Measurements from ENCODE around the gene NUDT9. TPM values are rescaled to one million over a fixed set of nuclear protein-coding genes. Genes with fewer than 3 reads are reported as not detected.
"Not testable (repeated sequence)": the region's sequence is repeated elsewhere in the genome, so short reads cannot be mapped to it uniquely, and the experiment has no call there.

Gene NUDT9
- total and polyA plus RNA-seq, 11 donors: 17.1 to 56.6 (median 26.4) TPM

DNA sequence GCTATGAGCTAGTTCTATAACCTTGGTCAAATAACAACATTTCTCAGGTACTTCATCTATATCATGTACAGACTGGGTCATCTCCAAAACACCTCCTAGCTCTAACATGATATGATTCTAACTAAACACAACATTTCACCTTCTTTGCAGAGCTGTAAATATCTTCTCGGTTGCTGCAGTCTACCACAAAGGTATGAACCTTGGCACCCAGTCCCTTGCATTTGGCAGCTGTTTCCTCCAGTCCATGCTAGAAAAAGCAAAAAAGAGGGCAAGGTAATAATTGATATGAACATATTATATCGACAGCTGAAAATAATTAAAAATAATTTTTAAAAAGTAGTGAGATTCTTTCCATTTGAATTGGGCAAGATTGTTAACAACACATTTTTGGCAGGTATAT, 40.3 kb upstream of the NUDT9 start:
- Histone ChIP-seq H3K4me1 (peaks cover 0 to 10% (median 0%) of the 10 kb centered on the region in 12 donors), H3K27ac (no peak overlapping the region), H3K4me3 (no peak overlapping the region), H3K9me3 (peaks cover 0 to 22% (median 0%) of the 10 kb centered on the region in 12 donors), H3K27me3 (no peaks in the 10 kb centered on the region), H3K36me3 (peaks cover 0 to 41% (median 25%) of the 10 kb centered on the region in 9 donors)
- DNase-seq: no peak
- TF ChIP-seq POLR2A (IDR thresholded peaks at IDR 0.05): no peak
- TF ChIP-seq, protein P1, sequence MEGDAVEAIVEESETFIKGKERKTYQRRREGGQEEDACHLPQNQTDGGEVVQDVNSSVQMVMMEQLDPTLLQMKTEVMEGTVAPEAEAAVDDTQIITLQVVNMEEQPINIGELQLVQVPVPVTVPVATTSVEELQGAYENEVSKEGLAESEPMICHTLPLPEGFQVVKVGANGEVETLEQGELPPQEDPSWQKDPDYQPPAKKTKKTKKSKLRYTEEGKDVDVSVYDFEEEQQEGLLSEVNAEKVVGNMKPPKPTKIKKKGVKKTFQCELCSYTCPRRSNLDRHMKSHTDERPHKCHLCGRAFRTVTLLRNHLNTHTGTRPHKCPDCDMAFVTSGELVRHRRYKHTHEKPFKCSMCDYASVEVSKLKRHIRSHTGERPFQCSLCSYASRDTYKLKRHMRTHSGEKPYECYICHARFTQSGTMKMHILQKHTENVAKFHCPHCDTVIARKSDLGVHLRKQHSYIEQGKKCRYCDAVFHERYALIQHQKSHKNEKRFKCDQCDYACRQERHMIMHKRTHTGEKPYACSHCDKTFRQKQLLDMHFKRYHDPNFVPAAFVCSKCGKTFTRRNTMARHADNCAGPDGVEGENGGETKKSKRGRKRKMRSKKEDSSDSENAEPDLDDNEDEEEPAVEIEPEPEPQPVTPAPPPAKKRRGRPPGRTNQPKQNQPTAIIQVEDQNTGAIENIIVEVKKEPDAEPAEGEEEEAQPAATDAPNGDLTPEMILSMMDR (IDR thresholded peaks at IDR 0.05): no peak
- 45 to 66% (median 59%) methylated on average over 2 of the region's 2 CpGs for WGBS, 4 donors
- no peak for ATAC-seq
- intact Hi-C loops (cut with DNase I): loop anchor here in 1 of 10 donors (10.0 kb wide), 2 partner anchors 153 to 293 kb away; no protein-coding TSS in a partner anchor

DNA sequence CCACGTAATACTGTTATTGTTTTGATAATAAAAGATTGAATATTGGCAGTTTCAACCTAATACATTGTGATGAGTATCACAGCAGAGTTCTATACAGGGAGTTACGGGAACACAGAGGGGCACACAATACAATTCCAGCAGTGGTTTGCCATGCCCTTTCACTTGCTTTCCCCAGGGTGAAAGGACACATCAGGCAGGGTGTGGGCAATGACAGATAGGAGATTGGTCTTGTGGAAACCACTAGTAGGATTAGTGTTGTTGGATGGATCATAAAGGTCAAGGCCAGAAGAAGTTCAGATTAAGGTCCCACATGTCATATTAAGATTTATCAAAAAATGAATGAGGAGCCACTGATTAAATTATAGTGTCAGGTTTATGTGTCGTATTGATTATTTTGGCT, 39.4 kb upstream of the NUDT9 start:
- Histone ChIP-seq H3K4me1 (peaks cover 0 to 12% (median 0%) of the 10 kb centered on the region in 12 donors), H3K4me3 (no peak overlapping the region), H3K27ac (no peak overlapping the region), H3K36me3 (peaks cover 0 to 39% (median 25%) of the 10 kb centered on the region in 9 donors), H3K27me3 (no peaks in the 10 kb centered on the region), H3K9me3 (peaks cover 0 to 22% (median 0%) of the 10 kb centered on the region in 12 donors)
- intact Hi-C loops (cut with DNase I): loop anchor here in 1 of 10 donors (10.0 kb wide), 2 partner anchors 152 to 292 kb away; no protein-coding TSS in a partner anchor
- TF ChIP-seq POLR2A (IDR thresholded peaks at IDR 0.05): no peak
- TF ChIP-seq, protein P1 (IDR thresholded peaks at IDR 0.05): no peak
- WGBS, 4 donors: 86 to 90% (median 89%) methylated on average over 3 of the region's 3 CpGs
- no peak for ATAC-seq
- DNase-seq: no peak

DNA sequence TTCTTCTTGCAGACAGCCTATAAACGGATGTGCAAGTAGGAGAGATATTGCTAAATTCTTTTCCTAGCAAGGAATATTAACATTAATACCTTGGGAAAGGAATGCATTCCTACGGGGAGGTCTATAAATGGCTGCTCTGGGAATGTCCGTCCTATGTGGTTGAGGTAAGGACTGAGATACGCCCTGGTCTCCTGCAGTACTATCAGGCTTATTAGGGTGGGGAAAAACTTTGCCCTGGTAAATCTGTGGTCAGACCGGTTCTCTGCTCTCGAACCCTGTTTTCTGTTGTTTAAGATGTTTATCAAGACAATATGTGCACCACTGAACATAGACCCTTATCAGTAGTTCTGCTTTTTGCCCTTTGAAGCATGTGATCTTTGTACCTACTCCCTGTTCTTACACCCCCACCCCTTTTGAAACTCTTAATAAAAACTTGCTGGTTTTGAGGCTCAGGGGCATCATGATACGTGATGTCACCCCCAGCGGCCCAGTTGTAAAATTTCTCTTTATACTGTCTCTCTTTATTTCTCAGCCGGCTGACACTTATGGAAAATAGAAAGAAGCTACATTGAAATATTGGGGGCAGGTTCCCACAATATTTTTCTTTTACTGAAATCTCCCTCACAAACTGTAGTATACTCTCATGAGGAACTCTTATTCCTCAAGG, 37.8 kb upstream of the NUDT9 start:
- H3K36me3 ChIP-seq: peaks cover 0 to 32% (median 12%) of the 10 kb centered on the region in 9 donors
- DNase-seq, ATAC-seq, H3K4me3 ChIP-seq, H3K27ac ChIP-seq, H3K27me3 ChIP-seq: not testable (repeated sequence)
- peaks cover 0 to 31% (median 0%) of the 10 kb centered on the region in 12 donors for H3K9me3 ChIP-seq
- WGBS, 4 donors: 91 to 98% (median 92%) methylated on average over 9 of the region's 9 CpGs
- intact Hi-C loops (cut with DNase I): loop anchor here in 1 of 10 donors (10.0 kb wide), 2 partner anchors 150 to 290 kb away; no protein-coding TSS in a partner anchor
- H3K4me1 ChIP-seq: peaks cover 0 to 28% (median 5%) of the 10 kb centered on the region in 12 donors

DNA sequence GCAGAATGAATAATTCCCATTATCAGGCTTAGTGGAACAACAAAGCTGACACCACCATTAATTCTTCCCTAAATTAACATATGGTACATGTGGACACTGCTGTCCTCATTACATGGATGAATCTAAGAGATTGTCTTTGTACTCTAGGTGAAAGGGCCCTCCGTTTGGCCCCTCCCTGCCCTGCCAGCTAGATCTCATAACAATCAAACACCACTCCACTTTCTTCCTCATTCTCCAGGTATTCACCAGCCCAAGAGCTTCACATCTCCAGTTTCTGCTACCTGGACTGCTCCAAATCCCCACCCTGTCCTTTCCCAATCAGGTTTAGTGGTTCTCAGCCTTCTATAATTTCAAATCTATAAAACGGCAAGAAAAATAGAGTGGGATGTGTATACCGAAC, 35.1 kb upstream of the NUDT9 start:
- intact Hi-C loops (cut with DNase I): loop anchor here in 1 of 10 donors (10.0 kb wide), 2 partner anchors 148 to 288 kb away; no protein-coding TSS in a partner anchor
- TF ChIP-seq, protein P1 (IDR thresholded peaks at IDR 0.05): no peak
- no peak for TF ChIP-seq POLR2A (IDR thresholded peaks at IDR 0.05)
- Histone ChIP-seq H3K4me3 (no peak overlapping the region), H3K4me1 (peaks cover 0 to 42% (median 13%) of the 10 kb centered on the region in 12 donors), H3K27ac (no peak overlapping the region), H3K27me3 (no peaks in the 10 kb centered on the region), H3K36me3 (peaks cover 0 to 7% (median 0%) of the 10 kb centered on the region in 9 donors), H3K9me3 (peaks cover 0 to 31% (median 0%) of the 10 kb centered on the region in 12 donors)
- no peak for ATAC-seq
- 88 to 95% (median 94%) methylated on average over 3 of the region's 3 CpGs for WGBS, 4 donors
- DNase-seq: no peak

All from heart left ventricle (tissue), 16 donors.